GM12872 (cell line): ENCODE data around the gene SOCS7.

ENCODE experiments used
- CTCF ChIP-seq: IDR thresholded peaks from 3 replicates; pipeline ENCODE4 v1.5.1; 2011; ENCODE audit warnings: low read depth, mild to moderate bottlenecking, low read length, moderate library complexity; ENCODE audit not compliant: insufficient read depth

SOCS7 gene

DNA sequence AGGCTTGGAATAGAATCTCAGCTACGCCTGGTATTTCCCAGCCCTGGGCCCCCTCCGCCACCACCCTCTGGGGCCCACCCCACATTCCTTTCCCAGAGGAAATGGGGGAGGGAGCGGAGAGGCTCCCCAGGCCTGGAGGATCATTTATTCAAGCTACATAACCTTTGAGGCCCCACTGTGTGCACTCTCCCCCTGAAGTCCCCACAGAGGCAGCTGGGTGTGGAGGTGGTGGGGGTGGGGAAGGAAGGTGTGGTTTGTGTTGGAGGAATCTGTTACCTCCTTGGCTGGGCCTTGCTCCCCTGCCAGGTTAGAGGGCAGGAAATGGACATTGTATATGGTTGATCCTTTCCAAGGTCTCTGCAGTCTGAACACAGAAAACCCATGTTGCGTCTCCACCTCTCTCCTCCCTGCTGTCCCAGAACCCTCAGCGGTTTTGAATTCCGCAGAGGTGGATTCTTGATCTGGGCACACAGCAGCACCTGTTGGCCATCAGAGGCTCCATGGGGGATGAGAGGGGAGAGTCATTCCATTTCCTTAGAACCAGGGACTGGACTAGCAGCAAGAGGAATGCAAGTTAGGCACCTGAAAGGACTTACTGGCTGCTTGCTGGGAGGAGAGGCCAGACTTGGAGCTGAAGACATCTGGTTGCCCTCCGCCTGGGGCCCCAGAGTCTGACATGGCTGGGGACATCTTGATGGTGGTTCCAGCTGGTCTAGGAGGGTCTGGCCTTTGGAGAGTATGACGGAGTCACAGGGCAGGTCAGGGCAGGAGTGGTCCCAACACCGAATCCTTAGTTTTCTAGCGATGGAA lies 99.6 kb downstream of the SOCS7 start:
- no peak for TF ChIP-seq CTCF

DNA sequence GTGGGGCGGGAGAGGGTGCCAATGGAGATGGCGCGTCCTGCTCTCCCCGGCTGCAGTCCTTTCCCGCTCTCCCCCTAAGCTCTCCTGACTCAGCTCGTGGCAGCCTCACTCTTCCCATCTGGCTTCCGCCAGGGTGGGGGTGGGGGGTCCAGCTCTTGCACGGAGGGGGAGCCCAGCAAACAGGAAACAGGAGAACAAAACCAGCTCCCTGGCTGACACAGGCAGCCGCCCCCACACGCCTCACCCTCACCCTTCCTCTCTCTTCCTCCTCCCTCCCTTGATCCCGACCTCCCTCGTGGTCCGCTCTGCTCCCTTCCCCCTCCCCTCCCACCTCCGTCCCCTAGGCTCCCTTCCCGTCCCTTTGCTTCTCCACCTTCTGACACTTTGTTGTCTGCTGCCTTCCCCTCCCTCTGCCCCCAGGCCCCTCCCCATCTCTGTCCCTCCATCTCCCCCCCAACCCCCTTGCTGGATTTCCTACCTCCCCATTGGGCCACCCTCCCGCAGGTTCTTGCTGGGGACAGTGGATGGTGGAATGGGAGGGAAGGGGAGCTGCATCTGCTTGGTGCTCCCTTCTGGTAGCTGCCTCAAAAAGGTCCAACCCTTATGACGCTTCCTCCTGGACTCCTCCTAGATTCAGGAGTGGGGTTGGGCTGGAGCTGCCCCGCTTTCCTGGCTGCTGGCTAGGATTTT lies 100.3 kb downstream of the SOCS7 start:
- TF ChIP-seq CTCF, result no peak

GRCh38 chr17:38452719-38453118 lies 101.1 kb downstream of the SOCS7 start:
- TF ChIP-seq CTCF, result no peak

- TF ChIP-seq CTCF, result no peak
These were observed 102.3 kb downstream of the SOCS7 start for GRCh38 chr17:38453951-38454421.

DNA sequence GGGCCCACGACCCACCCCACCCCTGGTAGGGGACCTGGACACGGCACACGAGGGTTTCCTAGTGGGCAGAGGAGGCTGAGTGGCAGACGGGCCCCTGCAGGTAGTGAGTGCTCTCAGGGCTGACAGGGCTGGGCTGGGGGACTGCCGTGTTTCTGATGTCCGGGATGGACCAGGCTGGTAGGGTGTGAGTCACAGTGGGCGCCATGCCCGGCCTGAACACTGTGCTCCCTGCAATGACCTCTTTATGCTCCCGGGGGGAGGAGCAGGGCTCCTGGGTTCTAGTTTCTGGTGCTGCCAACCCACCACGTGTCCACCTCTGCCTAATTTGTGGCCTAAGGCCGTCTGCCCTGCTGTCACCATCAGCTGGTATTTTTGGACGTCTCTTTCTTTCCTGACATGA lies 102.9 kb downstream of the SOCS7 start:
- TF ChIP-seq CTCF, result no peak
